ENCODE results near the gene FXYD5. TPM values are rescaled to one million over a fixed set of nuclear protein-coding genes. Genes with fewer than 3 reads are reported as not detected.

The FXYD5 gene
- total and polyA plus RNA-seq, 2 donors (not counting 3 experiments of a cell fraction or from before 2014, with no cell fraction given), result 223 to 290 TPM

DNA sequence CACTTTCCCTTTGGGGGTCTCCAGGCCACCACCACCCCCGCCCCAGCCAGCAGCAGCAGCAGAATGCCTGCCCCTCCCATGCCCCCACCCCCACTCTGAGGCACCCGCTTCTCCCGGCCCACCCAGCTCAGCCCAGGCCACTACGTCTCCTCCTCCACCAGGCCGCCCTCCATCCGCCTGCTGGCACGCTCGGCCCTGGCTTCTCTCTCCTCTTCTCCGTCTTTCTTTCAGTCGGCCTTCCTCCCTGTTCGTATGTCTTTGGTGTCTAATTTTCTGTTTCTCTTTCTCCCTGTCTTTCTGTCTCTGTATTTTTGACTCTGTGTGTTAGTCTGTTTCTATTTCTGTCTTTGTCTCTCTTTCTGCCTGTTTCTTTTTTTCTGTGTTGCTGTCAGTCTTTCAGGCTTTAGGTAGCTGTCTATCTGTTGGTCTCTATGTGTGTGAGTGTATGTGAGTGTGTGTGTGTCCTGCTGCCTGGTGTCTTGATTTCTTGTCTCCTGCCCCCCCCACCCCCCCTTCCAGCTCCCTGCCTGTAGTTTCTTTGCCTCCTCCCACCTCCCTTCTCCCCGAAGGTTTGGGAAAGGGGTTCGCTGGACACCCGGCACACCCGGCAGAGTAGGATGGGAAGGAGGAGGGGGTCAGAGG, 19.8 kb upstream of the FXYD5 start, which contains the start of gene LGI4:
Gene LGI4 (minus strand): TSS at position 459 of the 642 bp plus-strand sequence. CDS start 379 bp downstream, at position 80.
- Histone ChIP-seq H3K9me3 (replicated peaks; ENCODE audit: control insufficient read depth, insufficient read depth, low read length) (no peaks in the 10 kb centered on the region), H3K4me1 (ENCODE audit: control insufficient read depth, extremely low read depth, insufficient read depth, low read length) (no peaks in the 10 kb centered on the region), H3K27ac (ENCODE audit: insufficient read depth, low read depth, low read length) (no peak within 1 kb of the TSS), H3K79me2 (ENCODE audit: control insufficient read depth, insufficient read depth, low read length) (no peaks in the 10 kb centered on the region), H3K9me1 (replicated peaks; ENCODE audit: control insufficient read depth, extremely low read depth, insufficient read depth, low read length) (no peaks in the 10 kb centered on the region), H4K20me1 (replicated peaks; ENCODE audit: control insufficient read depth, extremely low read depth, insufficient read depth, low read length) (no peaks in the 10 kb centered on the region), H3K36me3 (ENCODE audit: control insufficient read depth in 2 of 2, extremely low read depth in 1 of 2, insufficient read depth in 2 of 2, low read length in 2 of 2) (no peaks in the 10 kb centered on the region), H3K27me3 (ENCODE audit: control insufficient read depth in 2 of 2, insufficient read depth in 2 of 2, low read length in 2 of 2) (no peaks in the 10 kb centered on the region), H3K9ac (replicated peaks; ENCODE audit: extremely low read depth, insufficient read depth, low read length) (no peak within 1 kb of the TSS), H3K4me3 (replicated peaks in 1 of 3; ENCODE audit: insufficient read depth in 1 of 3, low read depth in 1 of 3, low read length in 3 of 3) (no peak within 1 kb of the TSS), H3K4me2 (ENCODE audit: insufficient read depth, low read length) (no peak within 1 kb of the TSS), H2AFZ (ENCODE audit: low read depth, low read length) (no peak within 1 kb of the TSS)
- DNase-seq (ENCODE audit: low read depth, low spot score), result no peak
- intact Hi-C loops (cut with micrococcal nuclease), result loop anchor here (1.0 kb wide), 3 partner anchors 20 to 90 kb away; no protein-coding TSS in a partner anchor
- ChIA-PET CTCF (interaction anchor here (1.0 to 4.8 kb wide), 13 partner anchors 7 to 495 kb away, joined by 3 to 52 read pairs (median 11); partner anchors contain the start of genes FXYD3 and FXYD5), POLR2A (no interaction called here)
- BruUV-seq (replicated peaks), result no TSS peak
- dilution Hi-C loops (cut with MboI; ENCODE audit: extremely low pct_ligation_motif_present, low sequenced_read_pairs), result no loop called here
- FAIRE-seq, result no peak
- TF ChIP-seq, protein P1, sequence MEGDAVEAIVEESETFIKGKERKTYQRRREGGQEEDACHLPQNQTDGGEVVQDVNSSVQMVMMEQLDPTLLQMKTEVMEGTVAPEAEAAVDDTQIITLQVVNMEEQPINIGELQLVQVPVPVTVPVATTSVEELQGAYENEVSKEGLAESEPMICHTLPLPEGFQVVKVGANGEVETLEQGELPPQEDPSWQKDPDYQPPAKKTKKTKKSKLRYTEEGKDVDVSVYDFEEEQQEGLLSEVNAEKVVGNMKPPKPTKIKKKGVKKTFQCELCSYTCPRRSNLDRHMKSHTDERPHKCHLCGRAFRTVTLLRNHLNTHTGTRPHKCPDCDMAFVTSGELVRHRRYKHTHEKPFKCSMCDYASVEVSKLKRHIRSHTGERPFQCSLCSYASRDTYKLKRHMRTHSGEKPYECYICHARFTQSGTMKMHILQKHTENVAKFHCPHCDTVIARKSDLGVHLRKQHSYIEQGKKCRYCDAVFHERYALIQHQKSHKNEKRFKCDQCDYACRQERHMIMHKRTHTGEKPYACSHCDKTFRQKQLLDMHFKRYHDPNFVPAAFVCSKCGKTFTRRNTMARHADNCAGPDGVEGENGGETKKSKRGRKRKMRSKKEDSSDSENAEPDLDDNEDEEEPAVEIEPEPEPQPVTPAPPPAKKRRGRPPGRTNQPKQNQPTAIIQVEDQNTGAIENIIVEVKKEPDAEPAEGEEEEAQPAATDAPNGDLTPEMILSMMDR (IDR thresholded peaks at IDR 0.05; ENCODE audit: extremely low read depth in 1 of 2, insufficient read depth in 1 of 2, low read depth in 1 of 2, low read length in 2 of 2), result no peak
- TF ChIP-seq MYC (IDR thresholded peaks at IDR 0.05; ENCODE audit: low read depth, low read length) (no peak), JUN (IDR thresholded peaks at IDR 0.05; ENCODE audit: borderline replicate concordance, insufficient read depth, insufficient read length, low read depth) (no peak), GATA2 (IDR thresholded peaks at IDR 0.05; ENCODE audit: insufficient read depth, insufficient read length, low read depth, low read length) (no peak), EZH2 (IDR thresholded peaks at IDR 0.05; ENCODE audit: borderline replicate concordance, low read depth, low read length, severe bottlenecking) (no peak), FOS (IDR thresholded peaks at IDR 0.05; ENCODE audit: borderline replicate concordance, insufficient read depth, low read length) (no peak), POLR2A (IDR thresholded peaks at IDR 0.05; ENCODE audit: low read depth, low read length) (no peak)
- TF ChIP-seq, protein P2, sequence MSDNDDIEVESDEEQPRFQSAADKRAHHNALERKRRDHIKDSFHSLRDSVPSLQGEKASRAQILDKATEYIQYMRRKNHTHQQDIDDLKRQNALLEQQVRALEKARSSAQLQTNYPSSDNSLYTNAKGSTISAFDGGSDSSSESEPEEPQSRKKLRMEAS (IDR thresholded peaks at IDR 0.05; ENCODE audit: insufficient read depth, insufficient read length), result no peak

Measured in endothelial cell of umbilical vein (primary cell).